Colonic mucosa (tissue), 4 donors: ENCODE data around the gene HSD17B13. TPM values are rescaled to one million over a fixed set of nuclear protein-coding genes. Genes with fewer than 3 reads are reported as not detected.
"Not testable (repeated sequence)": the region's sequence is repeated elsewhere in the genome, so short reads cannot be mapped to it uniquely, and the experiment has no call there.

Experiments used
- DNase-seq: peaks from one replicate; pipeline ENCODE4 v3.0.0-alpha.2; 2020
- H3K27ac ChIP-seq: fragments of 200-600 bp; one replicate; pipeline ENCODE4 v1.8.0; 2021
- H3K27me3 ChIP-seq: fragments of 200-600 bp; one replicate; pipeline ENCODE4 v1.8.0; 2021
- H3K36me3 ChIP-seq: fragments of 200-600 bp; one replicate; pipeline ENCODE4 v1.8.0; 2021
- H3K4me1 ChIP-seq: fragments of 200-600 bp; one replicate; pipeline ENCODE4 v1.8.0; 2021; ENCODE audit warnings: mild to moderate bottlenecking
- H3K4me3 ChIP-seq: fragments of 200-600 bp; one replicate; pipeline ENCODE4 v1.8.0; 2021
- H3K9ac ChIP-seq, 2 donors: one replicate each; pipeline ENCODE4 v1.7.0; 2013; ENCODE audit warnings: control low read depth in 2 of 2, low read depth in 2 of 2, low read length in 2 of 2
- H3K9me3 ChIP-seq: fragments of 200-600 bp; one replicate; pipeline ENCODE4 v1.8.0; 2021
- CTCF ChIP-seq: fragments of 200-600 bp; IDR thresholded peaks from one replicate; pipeline ENCODE4 v1.8.0; 2022; ENCODE audit warnings: antibody characterized with exemption, mild to moderate bottlenecking
- intact Hi-C: fragments of 100-400 bp; cut with DNase I; formaldehyde crosslinking; loops from one replicate; pipeline ENCODE4 v1.14.1; 2022
- total RNA-seq, 2 donors: library from RNA; stranded (reverse); fragmentation: NEBNext Ultra II Directional in 1 of 2; extraction: Animal tissue kit (Norgen Biotek cat#: 25700) in 1 of 2; gene quantifications; one replicate each; pipeline ENCODE4 v1.2.1, GENCODE V29; 2021
- donor health status: healthy.
- donor health status: DM: no; HTN: no; CAD: no.
- donor health status: DM: no; HTN: no; CAD: no.

HSD17B13 gene
- total RNA-seq, 2 donors from 2014 or later: 0.77 to 1.1 TPM

DNA sequence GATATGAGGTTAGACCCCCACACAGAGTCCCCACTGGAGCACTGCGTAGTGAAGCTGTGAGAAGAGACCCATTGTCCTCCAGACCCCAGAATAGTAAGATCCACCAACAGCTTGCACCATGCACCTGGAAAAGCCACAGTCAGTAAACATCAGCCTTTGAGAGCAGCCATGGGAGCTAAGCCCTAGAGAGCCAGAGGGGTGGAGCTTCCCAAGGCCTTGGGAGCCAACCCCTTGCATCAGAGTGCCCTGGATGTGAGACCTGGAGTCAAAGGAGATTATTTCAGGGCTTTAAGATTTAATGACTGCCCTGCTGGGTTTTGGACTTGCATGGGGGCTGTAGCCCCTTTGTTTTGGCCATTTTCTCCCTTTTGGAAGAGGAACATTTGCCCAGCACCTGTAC, 35.7 kb downstream of the HSD17B13 start:
- Histone ChIP-seq H3K27me3 (no peaks in the 10 kb centered on the region), H3K4me1 (no peaks in the 10 kb centered on the region), H3K4me3 (no peak overlapping the region), H3K36me3 (no peaks in the 10 kb centered on the region), H3K9ac (no peak overlapping the region), H3K27ac (no peak overlapping the region), H3K9me3 (no peaks in the 10 kb centered on the region)
- intact Hi-C loops: no loop called here
- no peak for TF ChIP-seq CTCF
- DNase-seq: no peak

DNA sequence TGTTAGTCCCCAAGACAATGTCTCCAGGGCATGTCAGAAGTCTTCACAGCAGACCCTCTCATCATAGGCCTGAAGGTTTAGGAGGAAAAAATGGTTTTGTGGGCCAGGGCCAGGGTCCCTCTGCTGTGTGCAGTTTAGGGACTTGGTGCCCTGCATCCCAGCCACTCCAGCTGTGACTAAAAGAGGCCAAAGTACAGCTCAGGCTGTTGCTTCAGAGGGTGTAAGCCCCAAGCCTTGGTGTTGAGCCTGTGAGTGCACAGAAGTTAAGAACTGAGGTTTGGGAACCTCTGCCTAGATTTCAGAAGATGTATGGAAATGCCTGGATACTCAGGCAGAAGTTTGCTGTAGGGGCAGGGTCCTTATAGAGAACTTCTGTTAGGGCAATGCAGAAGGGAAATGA, 38.4 kb downstream of the HSD17B13 start:
- H3K9me3 ChIP-seq, H3K27me3 ChIP-seq, intact Hi-C loops, H3K4me1 ChIP-seq, H3K27ac ChIP-seq, H3K4me3 ChIP-seq, DNase-seq, H3K9ac ChIP-seq, H3K36me3 ChIP-seq: not testable (repeated sequence)

DNA sequence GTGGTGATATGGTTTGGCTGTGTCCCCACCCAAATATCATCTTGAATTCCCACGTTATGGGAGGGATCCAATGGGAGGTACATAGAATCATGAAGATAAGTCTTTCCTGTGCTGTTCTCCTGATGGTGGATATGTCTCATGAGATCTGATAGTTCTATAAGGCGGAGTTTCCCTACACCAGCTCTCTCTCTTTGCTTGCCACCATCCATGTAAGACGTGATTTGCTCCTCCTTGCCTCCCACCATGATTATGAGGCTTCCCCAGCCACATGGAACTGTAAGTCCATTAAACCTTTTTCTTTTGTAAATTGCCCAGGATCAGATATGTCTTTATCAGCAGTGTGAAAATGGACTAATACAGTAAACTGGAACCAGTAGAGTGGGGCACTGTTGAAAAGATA, 39.5 kb downstream of the HSD17B13 start:
- DNase-seq: no peak
- Histone ChIP-seq H3K27ac (no peak overlapping the region), H3K4me1 (no peaks in the 10 kb centered on the region), H3K4me3 (no peak overlapping the region), H3K9ac (no peak overlapping the region), H3K9me3 (no peaks in the 10 kb centered on the region), H3K36me3 (no peaks in the 10 kb centered on the region), H3K27me3 (no peaks in the 10 kb centered on the region)
- no peak for TF ChIP-seq CTCF
- intact Hi-C loops: no loop called here

DNA sequence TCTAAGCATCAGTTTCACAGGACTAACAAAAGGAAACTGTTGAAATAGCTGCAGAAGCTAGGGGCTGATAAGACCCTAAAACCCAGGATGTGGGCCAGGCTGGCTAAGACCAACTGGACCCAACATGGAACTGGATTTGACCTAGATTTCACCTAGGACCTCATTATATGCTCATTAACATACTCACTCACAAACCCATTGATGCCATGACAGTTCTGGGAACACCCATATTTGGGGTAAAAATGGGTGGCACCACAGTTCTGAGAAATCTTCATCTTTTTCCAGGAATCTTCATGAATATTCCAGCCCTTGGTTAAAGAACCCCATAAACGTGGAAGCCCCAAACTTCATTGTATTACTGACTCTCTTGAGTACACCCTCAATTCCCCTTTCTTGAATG, 41.1 kb downstream of the HSD17B13 start:
- DNase-seq: no peak
- no peak overlapping the region for H3K4me3 ChIP-seq
- TF ChIP-seq CTCF: no peak
- H3K9ac ChIP-seq: no peak overlapping the region
- intact Hi-C loops: no loop called here
- H3K4me1 ChIP-seq: no peaks in the 10 kb centered on the region
- H3K36me3 ChIP-seq: no peaks in the 10 kb centered on the region
- no peaks in the 10 kb centered on the region for H3K9me3 ChIP-seq
- no peaks in the 10 kb centered on the region for H3K27me3 ChIP-seq
- no peak overlapping the region for H3K27ac ChIP-seq

GRCh38 chr4:87278335-87278794, 44.3 kb downstream of the HSD17B13 start:
- no peaks in the 10 kb centered on the region for H3K4me1 ChIP-seq
- no peak for TF ChIP-seq CTCF
- no peak overlapping the region for H3K27ac ChIP-seq
- H3K36me3 ChIP-seq: no peaks in the 10 kb centered on the region
- no peak for DNase-seq
- intact Hi-C loops: loop anchor here (10.0 kb wide), 1 partner anchor 96 kb away; no protein-coding TSS in a partner anchor
- no peak overlapping the region for H3K4me3 ChIP-seq
- no peaks in the 10 kb centered on the region for H3K27me3 ChIP-seq
- H3K9ac ChIP-seq: no peak overlapping the region
- H3K9me3 ChIP-seq: no peaks in the 10 kb centered on the region

- Histone ChIP-seq H3K4me1 (no peaks in the 10 kb centered on the region), H3K4me3 (no peak overlapping the region), H3K27ac (no peak overlapping the region), H3K9me3 (no peaks in the 10 kb centered on the region), H3K36me3 (no peaks in the 10 kb centered on the region), H3K27me3 (no peaks in the 10 kb centered on the region), H3K9ac (no peak overlapping the region)
- no peak for TF ChIP-seq CTCF
- intact Hi-C loops: loop anchor here (10.0 kb wide), 1 partner anchor 99 kb away; no protein-coding TSS in a partner anchor
- DNase-seq: no peak
Measured at GRCh38 chr4:87275311-87275710, 47.4 kb downstream of the HSD17B13 start.
